Liver (tissue), 9 donors: ENCODE data around the gene AFMID. TPM values are rescaled to one million over a fixed set of nuclear protein-coding genes. Genes with fewer than 3 reads are reported as not detected.

Experiments used
- DNase-seq: peaks from one replicate; pipeline ENCODE4 v3.0.0-alpha.2; 2017; ENCODE audit warnings: low spot score
- H3K27ac ChIP-seq, 2 donors: one replicate each; pipeline ENCODE4 v1.7.0; 2013; ENCODE audit warnings: inconsistent platforms in 2 of 2, low read length in 2 of 2, control low read depth in 1 of 2, low read depth in 1 of 2, mild to moderate bottlenecking in 1 of 2
- H3K27me3 ChIP-seq, 4 donors: one replicate each; pipeline versions ENCODE4 v1.6.1 to v1.7.0; 2013; ENCODE audit warnings: low read length in 3 of 4, inconsistent platforms in 1 of 4, mild to moderate bottlenecking in 1 of 4, moderate library complexity in 1 of 4; ENCODE audit not compliant: control insufficient read depth in 4 of 4, insufficient read depth in 4 of 4
- H3K36me3 ChIP-seq, 4 donors: one replicate each; pipeline versions ENCODE4 v1.6.1 to v1.7.0; 2013; ENCODE audit warnings: low read length in 3 of 4, mild to moderate bottlenecking in 3 of 4, low read depth in 1 of 4, moderate library complexity in 1 of 4; ENCODE audit not compliant: control insufficient read depth in 4 of 4, insufficient read depth in 3 of 4
- H3K4me1 ChIP-seq, 4 donors: one replicate each; pipeline versions ENCODE4 v1.6.1 to v1.7.0; 2013; ENCODE audit warnings: low read length in 3 of 4, mild to moderate bottlenecking in 3 of 4, moderate library complexity in 1 of 4; ENCODE audit not compliant: control insufficient read depth in 4 of 4, insufficient read depth in 4 of 4
- H3K4me3 ChIP-seq, 3 donors: one replicate each; pipeline versions ENCODE4 v1.6.1 to v1.7.0; 2013; ENCODE audit warnings: low read length in 3 of 3, control low read depth in 1 of 3, low read depth in 1 of 3, mild to moderate bottlenecking in 1 of 3
- H3K9ac ChIP-seq, 2 donors: one replicate each; pipeline ENCODE4 v1.7.0; 2013; ENCODE audit warnings: low read length in 2 of 2, mild to moderate bottlenecking in 2 of 2, moderate library complexity in 2 of 2, control low read depth in 1 of 2, low read depth in 1 of 2
- H3K9me3 ChIP-seq, 4 donors: one replicate each; pipeline versions ENCODE4 v1.6.1 to v1.7.0; 2013; ENCODE audit warnings: low read length in 3 of 4; ENCODE audit not compliant: control insufficient read depth in 4 of 4
- ATF3 ChIP-seq: IDR thresholded peaks from 2 replicates; pipeline ENCODE4 v1.6.1; 2016; ENCODE audit warnings: antibody characterized with exemption
- CTCF ChIP-seq: fragments of 150-350 bp; IDR thresholded peaks from 2 replicates; pipeline ENCODE4 v1.5.1; 2017; ENCODE audit warnings: improper control_type of control experiment, low read depth, low read length; ENCODE audit not compliant: missing input control
- EGR1 ChIP-seq, 2 donors: IDR thresholded peaks; 2 replicates each; pipeline ENCODE4 v1.6.1; 2016 to 2018; ENCODE audit warnings: antibody characterized with exemption in 2 of 2, low read depth in 2 of 2
- FOXA1 ChIP-seq: IDR thresholded peaks from 2 replicates; pipeline ENCODE4 v1.6.1; 2016; ENCODE audit warnings: antibody characterized with exemption
- FOXA2 ChIP-seq: IDR thresholded peaks from 2 replicates; pipeline ENCODE4 v1.6.1; 2016; ENCODE audit warnings: antibody characterized with exemption
- GABPA ChIP-seq, 2 donors: IDR thresholded peaks in 1 of 2; conservative IDR thresholded peaks in 1 of 2; 2 replicates each; pipeline ENCODE4 v1.6.1; 2016; ENCODE audit warnings: antibody characterized with exemption in 2 of 2, mild to moderate bottlenecking in 1 of 2, moderate library complexity in 1 of 2
- HNF4A ChIP-seq, 2 donors: conservative IDR thresholded peaks; 2 replicates each; pipeline ENCODE4 v1.6.1; 2016; ENCODE audit warnings: antibody characterized with exemption in 2 of 2, mild to moderate bottlenecking in 2 of 2
- HNF4G ChIP-seq: IDR thresholded peaks from 2 replicates; pipeline ENCODE4 v1.6.1; 2016; ENCODE audit warnings: antibody characterized with exemption
- JUND ChIP-seq, 2 donors: IDR thresholded peaks; 2 replicates each; pipeline ENCODE4 v1.6.1; 2016; ENCODE audit warnings: antibody characterized with exemption in 2 of 2
- MAX ChIP-seq: IDR thresholded peaks from 2 replicates; pipeline ENCODE4 v1.6.1; 2016; ENCODE audit warnings: antibody characterized with exemption
- NR2F2 ChIP-seq: IDR thresholded peaks from 2 replicates; pipeline ENCODE4 v1.6.1; 2016; ENCODE audit warnings: antibody characterized with exemption
- RAD21 ChIP-seq, 2 donors: IDR thresholded peaks; 2 replicates each; pipeline ENCODE4 v1.6.1; 2016; ENCODE audit warnings: antibody characterized with exemption in 2 of 2, mild to moderate bottlenecking in 2 of 2
- REST ChIP-seq: IDR thresholded peaks from 2 replicates; pipeline ENCODE4 v1.6.1; 2016; ENCODE audit warnings: antibody characterized with exemption, mild to moderate bottlenecking
- RXRA ChIP-seq, 2 donors: IDR thresholded peaks; 2 replicates each; pipeline ENCODE4 v1.6.1; 2017 to 2018; ENCODE audit warnings: antibody characterized with exemption in 2 of 2, mild to moderate bottlenecking in 1 of 2
- SP1 ChIP-seq: IDR thresholded peaks from 2 replicates; pipeline ENCODE4 v1.6.1; 2018; ENCODE audit warnings: antibody characterized with exemption, mild to moderate bottlenecking
- TAF1 ChIP-seq: conservative IDR thresholded peaks from 2 replicates; pipeline ENCODE4 v1.6.1; 2016; ENCODE audit warnings: antibody characterized with exemption, mild to moderate bottlenecking
- YY1 ChIP-seq: IDR thresholded peaks from 2 replicates; pipeline ENCODE4 v1.6.1; 2016; ENCODE audit warnings: antibody characterized with exemption, mild to moderate bottlenecking
- ZBTB33 ChIP-seq: IDR thresholded peaks from 2 replicates; pipeline ENCODE4 v1.6.1; 2016; ENCODE audit warnings: antibody characterized with exemption
- WGBS: extraction: QIAGEN DNeasy Blood & Tissue Kit; methylation state at CpG from one replicate; pipeline ENCODE4 v1.1.7; 2013; 5-methylcytosine and 5-hydroxymethylcytosine counted together
- polyA plus RNA-seq, 2 donors: library from polyadenylated mRNA; stranded (reverse) in 1 of 2; unstranded in 1 of 2; fragments of 200-250 nt in 1 of 2; fragments of >200 nt in 1 of 2; fragmentation: Nextera tagmentation in 1 of 2; extraction: Ambion mirVana in 1 of 2; gene quantifications; one replicate each; pipeline versions ENCODE4 v1.2.1 to v1.2.3, GENCODE V29; 2013 to 2015
- total RNA-seq, 2 donors: library from RNA; depleted of rRNA; stranded (reverse); fragments of >200 nt; gene quantifications; one replicate each; pipeline ENCODE4 v1.2.3, GENCODE V29; 2014
- donor health status: healthy.
- donor health status: healthy.
- donor health status: healthy.
- donor health status: healthy.
- donor health status: healthy.

The AFMID gene
- total and polyA plus RNA-seq, 4 donors, result 73.4 to 201 (median 138) TPM

GRCh38 chr17:78235885-78236284 is 48.7 kb downstream of the AFMID start:
- no peak for TF ChIP-seq ATF3
- TF ChIP-seq GABPA (IDR thresholded peaks at IDR 0.05 in 1 of 2, conservative IDR thresholded peaks at IDR 0.05 in 1 of 2), result no peak
- no peak for TF ChIP-seq RXRA (IDR thresholded peaks at IDR 0.05)
- TF ChIP-seq SP1, result no peak
- H3K27ac ChIP-seq, result no peak overlapping the region
- peaks cover 0 to 3% (median 3%) of the 10 kb centered on the region in 4 donors for H3K27me3 ChIP-seq
- no peaks in the 10 kb centered on the region for H3K9me3 ChIP-seq
- 80% methylated on average over 8 of the region's 8 CpGs for WGBS
- no peak overlapping the region for H3K9ac ChIP-seq
- no peaks in the 10 kb centered on the region for H3K36me3 ChIP-seq
- no peaks in the 10 kb centered on the region for H3K4me1 ChIP-seq
- no peak overlapping the region for H3K4me3 ChIP-seq
- DNase-seq, result no peak

GRCh38 chr17:78236362-78237127 is 49.4 kb downstream of the AFMID start:
- TF ChIP-seq TAF1 (no peak), JUND (IDR thresholded peaks at IDR 0.05) (no peak), FOXA2 (no peak), RXRA (IDR thresholded peaks at IDR 0.05) (no peak), NR2F2 (no peak), EGR1 (IDR thresholded peaks at IDR 0.05; ENCODE audit: low read depth in 2 of 2) (no peak), ZBTB33 (no peak), FOXA1 (no peak), CTCF (no peak), ATF3 (no peak), YY1 (no peak), SP1 (no peak), HNF4A (conservative IDR thresholded peaks at IDR 0.05) (no peak), MAX (no peak), HNF4G (no peak), REST (no peak), GABPA (IDR thresholded peaks at IDR 0.05 in 1 of 2, conservative IDR thresholded peaks at IDR 0.05 in 1 of 2) (no peak), RAD21 (IDR thresholded peaks at IDR 0.05) (no peak)
- WGBS, result 91% methylated on average over 20 of the region's 20 CpGs
- Histone ChIP-seq H3K36me3 (no peaks in the 10 kb centered on the region), H3K4me3 (no peak overlapping the region), H3K9me3 (no peaks in the 10 kb centered on the region), H3K9ac (no peak overlapping the region), H3K27me3 (peaks cover 0 to 3% (median 0%) of the 10 kb centered on the region in 4 donors), H3K27ac (no peak overlapping the region), H3K4me1 (no peaks in the 10 kb centered on the region)
- DNase-seq, result no peak
